ENCODE data around the gene OLFM4.

The OLFM4 gene

DNA sequence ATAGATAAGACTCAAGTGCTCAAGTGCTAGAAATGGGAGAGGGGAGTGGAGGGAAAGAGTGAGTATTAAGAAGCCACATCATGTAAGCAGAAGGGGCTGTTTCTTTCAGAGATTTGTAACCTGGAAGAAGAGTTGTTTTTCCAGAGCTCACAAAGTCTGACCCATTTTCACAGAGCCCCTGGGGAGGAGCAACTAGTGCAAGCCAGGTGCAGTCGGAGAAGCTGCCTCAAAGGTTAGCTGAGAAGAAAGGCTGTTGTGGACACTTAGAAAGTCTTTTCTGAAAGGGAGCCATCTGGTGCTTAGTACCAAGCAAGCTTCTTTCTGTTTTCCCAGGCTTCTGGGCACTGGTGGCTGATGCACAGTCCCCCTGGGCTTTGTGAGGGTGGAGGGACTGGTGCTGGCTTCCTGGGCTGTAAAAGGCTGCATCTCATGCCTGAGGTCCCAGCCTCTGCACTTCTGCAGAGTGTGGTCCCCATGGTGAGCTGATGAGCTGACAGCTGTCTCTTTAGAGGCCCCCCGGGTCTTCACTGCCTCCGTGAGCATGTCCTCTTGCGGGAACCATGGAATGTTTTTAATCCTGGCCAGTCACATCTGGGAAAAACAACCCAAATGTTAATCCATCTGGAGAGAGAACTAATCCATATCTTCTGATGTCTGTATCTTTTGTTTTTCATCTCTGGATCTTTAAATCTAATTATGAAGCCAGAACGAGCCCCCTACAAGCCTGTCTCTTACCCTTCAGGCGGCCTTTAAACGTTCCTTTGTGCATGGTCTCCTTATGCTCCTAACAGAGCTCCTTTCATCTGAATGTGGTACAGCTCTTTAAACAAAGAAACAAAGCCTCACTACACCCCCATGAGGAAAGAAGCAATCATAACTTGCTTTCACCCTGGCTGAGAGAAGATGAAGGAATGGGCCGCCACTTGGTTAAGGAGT, 40.2 kb downstream of the OLFM4 start:
- DNase-seq (ENCODE audit: low read depth) = no peak

- DNase-seq (ENCODE audit: low read depth) = no peak
These were observed 41.2 kb downstream of the OLFM4 start for GRCh38 chr13:53069800-53070199.

GRCh38 chr13:53073711-53074110, 45.1 kb downstream of the OLFM4 start:
- DNase-seq (ENCODE audit: low read depth) = no peak

DNA sequence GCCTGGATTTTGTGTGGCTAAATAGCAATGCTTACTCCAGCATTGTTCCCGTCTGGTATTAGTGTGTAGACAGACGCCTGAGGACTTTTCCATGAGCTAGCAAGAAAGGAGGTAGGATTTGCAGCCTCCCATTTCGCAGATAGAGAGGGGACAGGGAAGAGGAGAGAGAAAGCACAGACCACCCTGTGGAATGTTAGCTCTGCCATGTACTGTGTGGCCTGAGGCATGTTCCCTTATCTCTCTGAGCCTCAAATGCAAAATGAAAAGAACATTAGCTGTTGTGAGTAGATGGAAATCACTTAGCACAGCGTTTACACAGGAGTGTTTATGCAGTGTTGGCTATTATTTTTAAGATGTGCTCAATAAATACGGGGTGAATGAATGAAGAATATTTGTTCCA, 45.5 kb downstream of the OLFM4 start:
- DNase-seq (ENCODE audit: low read depth) = no peak

DNA sequence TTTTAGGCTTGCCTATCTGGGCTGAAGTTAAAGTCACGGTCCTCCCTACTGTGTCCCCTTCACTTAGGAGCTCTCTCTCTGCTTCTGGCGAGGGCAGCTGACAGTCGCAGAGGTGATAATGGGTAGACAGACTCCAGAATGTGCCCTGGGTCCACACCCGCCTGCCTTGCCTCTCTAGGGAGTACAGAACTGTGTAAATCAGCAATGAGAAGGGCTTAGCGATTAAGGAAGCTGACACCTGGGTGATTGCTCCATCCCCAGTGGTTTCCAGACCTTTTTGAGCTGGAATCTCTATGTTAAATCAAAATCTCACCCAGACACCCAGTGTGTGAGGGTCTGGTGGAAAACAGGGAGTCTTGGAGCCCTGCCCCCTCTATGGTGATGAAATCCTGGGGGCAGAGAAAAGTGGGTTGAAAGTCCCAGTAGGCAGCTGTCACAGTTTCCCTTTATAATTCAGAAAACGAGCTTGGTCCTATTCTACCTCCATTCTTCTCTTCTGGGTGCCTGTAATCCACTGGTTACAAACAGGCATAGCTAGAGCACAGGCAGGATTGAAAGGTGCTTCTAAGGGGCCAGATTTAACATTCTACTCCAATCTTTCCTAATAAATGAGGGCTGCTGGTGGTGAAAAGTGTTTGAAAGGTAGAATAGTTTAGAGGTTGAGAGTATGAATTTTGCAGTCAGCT, 46.9 kb downstream of the OLFM4 start:
- no peak for DNase-seq (ENCODE audit: low read depth)

GRCh38 chr13:53079691-53080090, 51.1 kb downstream of the OLFM4 start:
- no peak for DNase-seq (ENCODE audit: low read depth)

DNA sequence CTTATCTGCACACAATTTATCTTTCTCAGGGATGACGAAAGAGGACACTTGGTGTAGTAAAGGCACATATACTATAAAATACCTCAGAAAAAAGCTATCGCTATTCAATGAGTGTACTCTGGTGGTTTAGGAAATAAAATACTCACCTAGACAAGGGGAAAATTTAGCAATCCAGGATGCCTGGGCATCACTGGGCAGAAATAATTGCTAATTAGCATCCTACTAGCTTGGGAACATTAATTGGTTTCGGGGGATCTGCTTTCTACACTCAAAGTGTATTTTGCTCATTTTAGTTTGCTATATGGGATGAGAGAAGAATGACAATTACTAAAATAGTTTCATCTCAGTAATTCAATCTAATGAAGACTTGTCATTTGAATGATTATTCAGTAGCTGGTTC, 60.3 kb downstream of the OLFM4 start:
- DNase-seq (ENCODE audit: low read depth) = no peak

DNA sequence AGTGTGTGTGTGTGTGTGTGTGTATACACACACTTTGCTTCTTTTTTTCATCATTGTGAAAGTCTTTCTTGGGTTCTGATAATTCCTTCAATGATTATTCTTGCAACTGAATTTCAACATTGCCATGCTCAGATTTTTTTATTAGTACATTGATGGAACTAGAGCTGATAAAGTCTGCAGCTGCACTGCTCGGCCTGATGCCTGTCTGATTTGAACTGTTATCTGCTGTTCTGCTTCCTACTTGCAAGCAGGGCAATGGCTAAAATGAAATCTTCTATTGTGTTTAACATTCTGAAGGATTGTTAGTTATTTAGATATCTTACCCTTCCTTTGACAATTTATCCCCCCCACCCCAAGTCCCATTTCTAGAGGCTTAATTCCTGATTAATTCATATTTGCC, 61.3 kb downstream of the OLFM4 start:
- DNase-seq (ENCODE audit: low read depth) = no peak

- no peak for DNase-seq (ENCODE audit: low read depth)
These were observed 61.8 kb downstream of the OLFM4 start for GRCh38 chr13:53090461-53090860.

DNA sequence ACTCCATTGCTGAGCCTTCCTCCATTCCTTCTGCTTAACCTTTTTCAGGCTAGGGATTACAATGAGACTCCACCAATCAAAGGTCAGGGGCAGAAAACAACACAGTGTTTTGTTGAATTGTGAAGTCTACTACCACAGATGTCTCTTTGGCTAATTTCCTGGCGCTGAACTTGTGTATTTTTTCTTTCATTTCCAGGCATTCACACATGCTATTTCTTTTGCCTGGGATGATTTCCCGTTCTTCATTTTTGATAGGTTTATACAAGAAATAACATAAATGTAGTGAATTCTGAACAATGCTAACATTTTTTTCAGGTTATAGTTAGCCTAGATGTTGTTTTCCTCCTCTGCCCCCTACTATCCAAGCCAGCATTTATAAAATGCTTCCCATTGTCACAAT, 64.3 kb downstream of the OLFM4 start:
- no peak for DNase-seq (ENCODE audit: low read depth)

DNA sequence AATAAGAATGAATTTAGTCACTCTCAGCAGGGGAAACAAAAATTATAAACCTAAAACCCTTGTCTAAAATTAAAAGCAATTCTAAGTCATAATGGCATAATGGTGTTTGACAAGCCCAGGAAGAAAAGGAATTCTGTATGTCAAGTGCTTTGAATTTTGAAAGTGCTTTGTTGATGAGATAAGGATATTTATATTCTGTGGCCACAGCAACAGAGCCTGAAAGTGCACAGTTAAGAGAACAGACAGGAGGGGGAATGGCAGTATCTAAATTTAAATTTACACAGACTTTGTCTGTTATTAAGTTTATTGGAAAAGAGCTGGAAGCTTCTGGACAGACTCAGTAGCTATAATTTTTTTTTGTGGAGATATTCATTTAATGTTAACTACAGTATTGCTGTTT, 69.8 kb downstream of the OLFM4 start:
- DNase-seq (ENCODE audit: low read depth) = no peak

- no peak for DNase-seq (ENCODE audit: low read depth)
These were observed 71.9 kb downstream of the OLFM4 start for GRCh38 chr13:53100394-53101063.

All from amniotic epithelial cell (primary cell).